H1 (cell line): Measurements from ENCODE around the gene DPH6. TPM values are rescaled to one million over a fixed set of nuclear protein-coding genes. Genes with fewer than 3 reads are reported as not detected.

Experiments
- CTCF ChIA-PET: fragments of 300-600 bp; sonication (Branson Sonifier 250); formaldehyde crosslinking; loops from one replicate; lab custom pipeline; 2021; ENCODE audit not compliant: partially characterized antibody; lab: Charles Lee
- POLR2A ChIA-PET: fragments of 300-600 bp; sonication (Branson Sonifier 250); formaldehyde crosslinking; loops from one replicate; lab custom pipeline; 2021; ENCODE audit warnings: inconsistent platforms; ENCODE audit not compliant: partially characterized antibody; lab: Charles Lee
- DNase-seq, 2 experiments: peaks; one replicate each; pipeline versions ENCODE4 v3.0.0 to v3.0.0-alpha.2; 2010 to 2022; ENCODE audit warnings: low spot score in 2 of 2, low read depth in 1 of 2, mixed read lengths in 1 of 2
- FAIRE-seq: peaks from 2 replicates; lab custom pipeline; 2011; peaks lifted over from hg19 to GRCh38; lab: Jason Lieb, UNC
- H2AFZ ChIP-seq: 2 replicates; pipeline ENCODE4 v1.8.1; 2012; ENCODE audit warnings: low read length, inconsistent platforms
- H2AK5ac ChIP-seq: 2 replicates; pipeline ENCODE4 v1.6.1; 2013; ENCODE audit warnings: low read depth, low read length
- H2BK120ac ChIP-seq: replicated peaks from 2 replicates; pipeline ENCODE3; 2013; ENCODE audit warnings: low read depth, low read length, inconsistent platforms
- H2BK12ac ChIP-seq: 2 replicates; pipeline ENCODE4 v1.6.1; 2013; ENCODE audit warnings: low read depth, low read length
- H2BK15ac ChIP-seq: 2 replicates; pipeline ENCODE4 v1.6.1; 2013; ENCODE audit warnings: low read length
- H2BK20ac ChIP-seq: 2 replicates; pipeline ENCODE4 v1.6.1; 2013; ENCODE audit warnings: low read length
- H2BK5ac ChIP-seq: 2 replicates; pipeline ENCODE4 v1.6.1; 2013; ENCODE audit warnings: low read depth, low read length
- H3K14ac ChIP-seq: 2 replicates; pipeline ENCODE4 v1.6.1; 2013; ENCODE audit warnings: inconsistent platforms; ENCODE audit not compliant: insufficient read length
- H3K18ac ChIP-seq: 2 replicates; pipeline ENCODE4 v1.6.1; 2013; ENCODE audit warnings: low read length; ENCODE audit errors: extremely low read depth
- H3K23ac ChIP-seq: 2 replicates; pipeline ENCODE4 v1.6.1; 2013; ENCODE audit warnings: inconsistent platforms; ENCODE audit not compliant: insufficient read length
- H3K23me2 ChIP-seq: 2 replicates; pipeline ENCODE4 v1.6.1; 2013; ENCODE audit warnings: low read depth, low read length
- H3K27ac ChIP-seq: 2 replicates; pipeline ENCODE4 v1.6.1; 2011; ENCODE audit warnings: low read depth, low read length, inconsistent platforms
- H3K27me3 ChIP-seq, 4 experiments: replicated peaks in 1 of 4; 1 replicate in 1 of 4; 2 replicates in 3 of 4; pipeline versions ENCODE4 v1.6.1 to v1.8.1; 2011 to 2013; ENCODE audit warnings: low read length in 3 of 4, mild to moderate bottlenecking in 3 of 4, inconsistent platforms in 2 of 4, mixed read lengths in 2 of 4, moderate library complexity in 1 of 4; ENCODE audit not compliant: control insufficient read depth in 3 of 4, insufficient read depth in 3 of 4; ENCODE audit errors: extremely low read depth in 1 of 4
- H3K36me3 ChIP-seq, 4 experiments: 2 replicates each; pipeline versions ENCODE4 v1.6.1 to v1.8.1; 2011 to 2013; ENCODE audit warnings: mild to moderate bottlenecking in 4 of 4, low read length in 3 of 4, moderate library complexity in 2 of 4, control low read depth in 1 of 4, inconsistent platforms in 1 of 4; ENCODE audit not compliant: insufficient read depth in 4 of 4, control insufficient read depth in 2 of 4
- H3K4ac ChIP-seq: replicated peaks from 2 replicates; pipeline ENCODE3; 2013; ENCODE audit warnings: low read length, low read depth, mixed read lengths, inconsistent platforms; ENCODE audit not compliant: insufficient read length
- H3K4me1 ChIP-seq, 4 experiments: replicated peaks in 1 of 4; 1 replicate in 1 of 4; 2 replicates in 3 of 4; pipeline versions ENCODE4 v1.6.1 to v1.8.1; 2011 to 2013; ENCODE audit warnings: low read length in 3 of 4, inconsistent platforms in 2 of 4, mixed read lengths in 1 of 4; ENCODE audit not compliant: insufficient read depth in 4 of 4, control insufficient read depth in 3 of 4
- H3K4me2 ChIP-seq, 2 experiments: 2 replicates each; pipeline versions ENCODE4 v1.6.1 to v1.8.1; 2011 to 2013; ENCODE audit warnings: low read depth in 2 of 2, low read length in 2 of 2, control low read depth in 1 of 2, inconsistent platforms in 1 of 2, mild to moderate bottlenecking in 1 of 2; ENCODE audit not compliant: insufficient read depth in 1 of 2
- H3K4me3 ChIP-seq, 4 experiments: fragments of 200-600, 300-600 bp in 1 of 4; sonication (generic), shearing (Covaris generic), sonication (Bioruptor Twin) in 1 of 4; 2 replicates each; pipeline versions ENCODE4 v1.5.1 to v1.8.1; 2011 to 2016; ENCODE audit warnings: low read length in 4 of 4, low read depth in 3 of 4, control low read depth in 2 of 4, inconsistent platforms in 2 of 4, mild to moderate bottlenecking in 2 of 4, mixed read lengths in 1 of 4, moderate library complexity in 1 of 4; ENCODE audit not compliant: insufficient read depth in 2 of 4; ENCODE audit errors: extremely low read depth in 1 of 4
- H3K56ac ChIP-seq: replicated peaks from 2 replicates; pipeline ENCODE3; 2013; ENCODE audit warnings: low read depth, mild to moderate bottlenecking, mixed read lengths, low read length, inconsistent platforms; ENCODE audit not compliant: insufficient read length
- H3K79me1 ChIP-seq: 2 replicates; pipeline ENCODE4 v1.6.1; 2013; ENCODE audit warnings: low read depth, low read length, control low read depth
- H3K79me2 ChIP-seq, 2 experiments: 2 replicates each; pipeline versions ENCODE4 v1.6.1 to v1.8.1; 2012 to 2013; ENCODE audit warnings: low read length in 2 of 2, mild to moderate bottlenecking in 2 of 2, inconsistent platforms in 1 of 2; ENCODE audit not compliant: insufficient read depth in 2 of 2, control insufficient read depth in 1 of 2
- H3K9ac ChIP-seq, 4 experiments: replicated peaks in 1 of 4; 1 replicate in 1 of 4; 2 replicates in 3 of 4; pipeline versions ENCODE4 v1.6.1 to v1.8.1; 2011 to 2013; ENCODE audit warnings: low read depth in 3 of 4, low read length in 3 of 4, control low read depth in 2 of 4, mild to moderate bottlenecking in 2 of 4, moderate library complexity in 2 of 4, inconsistent platforms in 1 of 4; ENCODE audit errors: extremely low read depth in 1 of 4
- H3K9me3 ChIP-seq, 2 experiments: 2 replicates each; pipeline versions ENCODE4 v1.6.1 to v1.8.1; 2012 to 2013; ENCODE audit warnings: mild to moderate bottlenecking in 2 of 2, moderate library complexity in 2 of 2, control low read depth in 1 of 2, inconsistent platforms in 1 of 2, low read depth in 1 of 2, low read length in 1 of 2, mixed read lengths in 1 of 2; ENCODE audit not compliant: insufficient read depth in 2 of 2
- H4K20me1 ChIP-seq, 2 experiments: replicated peaks in 1 of 2; 2 replicates each; pipeline versions ENCODE3 to v1.8.1; 2011 to 2013; ENCODE audit warnings: inconsistent platforms in 2 of 2, low read length in 2 of 2, mild to moderate bottlenecking in 1 of 2; ENCODE audit not compliant: insufficient read depth in 2 of 2, control insufficient read depth in 1 of 2
- H4K5ac ChIP-seq: 2 replicates; pipeline ENCODE4 v1.6.1; 2013; ENCODE audit warnings: low read length, low read depth, mixed read lengths, inconsistent platforms; ENCODE audit not compliant: insufficient read length
- H4K8ac ChIP-seq: 2 replicates; pipeline ENCODE4 v1.8.0; 2013; ENCODE audit warnings: mild to moderate bottlenecking, moderate library complexity, low read length, inconsistent platforms; ENCODE audit not compliant: insufficient read depth; ENCODE audit errors: extremely low read depth
- H4K91ac ChIP-seq: replicated peaks from 2 replicates; pipeline ENCODE3; 2013; ENCODE audit warnings: low read length, mixed read lengths, inconsistent platforms; ENCODE audit not compliant: insufficient read length
- ATF3 ChIP-seq: IDR thresholded peaks from 2 replicates; pipeline ENCODE4 v1.6.1; 2011; ENCODE audit warnings: low read depth, mild to moderate bottlenecking, low read length; ENCODE audit not compliant: insufficient read depth
- BCL11A ChIP-seq, 2 experiments: IDR thresholded peaks; one replicate each; pipeline ENCODE4 v1.6.1; 2011; ENCODE audit warnings: low read depth in 2 of 2, low read length in 2 of 2, mild to moderate bottlenecking in 2 of 2
- CBX8 ChIP-seq: fragments of 300-800, 300-1000 bp; sonication (generic); IDR thresholded peaks from 2 replicates; pipeline ENCODE4 v1.7.1; 2016; ENCODE audit warnings: low read depth, low read length, borderline replicate concordance
- CTBP2 ChIP-seq: IDR thresholded peaks from 2 replicates; pipeline ENCODE4 v1.7.0; 2011; ENCODE audit warnings: borderline replicate concordance, mild to moderate bottlenecking, moderate library complexity, mixed read lengths, low read length; ENCODE audit not compliant: insufficient read depth, insufficient read length
- EP300 ChIP-seq, 2 experiments: IDR thresholded peaks; 1 replicate in 1 of 2; 2 replicates in 1 of 2; pipeline ENCODE4 v1.6.1; 2011 to 2012; ENCODE audit warnings: low read depth in 2 of 2, low read length in 2 of 2, mild to moderate bottlenecking in 2 of 2, borderline replicate concordance in 1 of 2, inconsistent platforms in 1 of 2, moderate library complexity in 1 of 2
- POLR2AphosphoS5 ChIP-seq: IDR thresholded peaks from 2 replicates; pipeline ENCODE4 v1.6.1; 2011; ENCODE audit warnings: low read depth, low read length
- RFX5 ChIP-seq: IDR thresholded peaks from 2 replicates; pipeline ENCODE4 v1.6.1; 2011; ENCODE audit warnings: low read depth, low read length, improper control_type of control experiment, borderline replicate concordance
- SP1 ChIP-seq: IDR thresholded peaks from 2 replicates; pipeline ENCODE4 v1.6.1; 2011; ENCODE audit warnings: low read depth, low read length
- TCF12 ChIP-seq: IDR thresholded peaks from 2 replicates; pipeline ENCODE4 v1.6.1; 2011; ENCODE audit warnings: low read depth, mild to moderate bottlenecking, low read length
- ZNF274 ChIP-seq: IDR thresholded peaks from 2 replicates; pipeline ENCODE4 v1.7.0; 2012; ENCODE audit warnings: low read length, borderline replicate concordance; ENCODE audit errors: extremely low read depth
- WGBS, 2 experiments: shearing (Covaris generic) in 1 of 2; methylation state at CpG; one replicate each; pipeline versions ENCODE4 v1.1.6 to v1.1.7; 2013 to 2015; ENCODE audit warnings: low lambda C conversion rate in 2 of 2, mixed read lengths in 2 of 2, inconsistent platforms in 1 of 2, low coverage in 1 of 2, missing lambda C conversion rate in 1 of 2; ENCODE audit not compliant: insufficient replicate concordance in 2 of 2, insufficient coverage in 1 of 2, insufficient read length in 1 of 2; ENCODE audit errors: extremely low coverage in 1 of 2, missing lambda C conversion rate in 1 of 2; 5-methylcytosine and 5-hydroxymethylcytosine counted together
- polyA plus RNA-seq, 7 experiments: library from polyadenylated mRNA; depleted of rRNA in 3 of 7; stranded (reverse) in 5 of 7; unstranded in 2 of 7; fragments of >200 nt in 5 of 7; fragments of 200-250 nt in 2 of 7; gene quantifications; 1 replicate in 5 of 7; 2 replicates in 1 of 7; 4 replicates in 1 of 7; pipeline versions ENCODE4 v1.2.1 to v1.2.3, GENCODE V29; 2011 to 2013; ENCODE audit warnings: missing spikeins in 2 of 7, mixed read lengths in 2 of 7
- total RNA-seq: library from RNA; stranded (reverse); fragmentation: NEBNext Ultra II Directional; extraction: Animal tissue kit (Norgen Biotek cat#: 25700); gene quantifications from 2 replicates; pipeline ENCODE4 v1.2.1, GENCODE V29; 2021

DPH6 gene
- total and polyA plus RNA-seq, 2 of the 8 experiments (the other 6 are each of a cell fraction or from before 2014, with no cell fraction given), result 21.6 to 30.5 TPM

- Histone ChIP-seq H2BK12ac (no peak overlapping the region), H3K14ac (no peak overlapping the region), H2AK5ac (no peak overlapping the region), H2BK5ac (no peak overlapping the region; the same call in 1 of the 2 replicates), H3K4ac (no peak overlapping the region), H3K4me2 (no peak overlapping the region; a peak in 1 of 4 replicates), H4K20me1 (no peaks in the 10 kb centered on the region), H3K23me2 (no peaks in the 10 kb centered on the region), H3K23ac (no peak overlapping the region), H3K4me1 (no peaks in the 10 kb centered on the region; a peak in 1 of 7 replicates), H2BK20ac (no peak overlapping the region), H2BK15ac (no peak overlapping the region), H3K18ac (no peak overlapping the region), H4K8ac (no peak overlapping the region), H3K9ac (no peak overlapping the region), H4K5ac (no peak overlapping the region), H3K79me1 (no peaks in the 10 kb centered on the region), H4K91ac (no peak overlapping the region), H3K56ac (no peak overlapping the region), H3K9me3 (peaks cover 0 to 2% of the 10 kb centered on the region in 2 experiments; a peak in 1 of 4 replicates), H3K27ac (no peak overlapping the region), H3K36me3 (no peaks in the 10 kb centered on the region; a peak in 2 of 8 replicates), H3K4me3 (no peak overlapping the region), H3K27me3 (no peaks in the 10 kb centered on the region), H2BK120ac (no peak overlapping the region), H2AFZ (no peak overlapping the region), H3K79me2 (no peaks in the 10 kb centered on the region)
- ChIA-PET CTCF (interaction anchor here (0.5 to 1.4 kb wide), 2 partner anchors 13 to 462 kb away, joined by 3 read pairs; no protein-coding TSS in a partner anchor), POLR2A (no interaction called here)
- DNase-seq, result no peak
- FAIRE-seq, result no peak
- WGBS, 2 experiments, result 41% methylated on average over 1 of the region's 1 CpG; no CpG with 5 or more reads in 1 of the 2 experiments
- TF ChIP-seq ATF3, result no peak
- TF ChIP-seq POLR2AphosphoS5, result no peak
- TF ChIP-seq ZNF274, result no peak
- TF ChIP-seq CBX8, result no peak
- TF ChIP-seq SP1, result no peak
- no peak for TF ChIP-seq TCF12
- TF ChIP-seq CTBP2, result no peak
- TF ChIP-seq RFX5, result no peak
- TF ChIP-seq BCL11A (IDR thresholded peaks at IDR 0.05; ENCODE audit: low read depth in 2 of 2, low read length in 2 of 2), result no peak
- TF ChIP-seq EP300 (IDR thresholded peaks at IDR 0.05; ENCODE audit: borderline replicate concordance in 1 of 2, low read depth in 2 of 2, low read length in 2 of 2), result no peak
Measured at GRCh38 chr15:35479423-35479822, 66.5 kb downstream of the DPH6 start.
